G401.6 (cell line): ENCODE results near the gene HIBADH.
"Not testable (repeated sequence)": the region's sequence is repeated elsewhere in the genome, so short reads cannot be mapped to it uniquely, and the experiment has no call there.

Experiments used
- FAIRE-seq: peaks from 2 replicates; lab custom pipeline; 2012; peaks lifted over from hg19 to GRCh38; lab: Jason Lieb, UNC

HIBADH gene

DNA sequence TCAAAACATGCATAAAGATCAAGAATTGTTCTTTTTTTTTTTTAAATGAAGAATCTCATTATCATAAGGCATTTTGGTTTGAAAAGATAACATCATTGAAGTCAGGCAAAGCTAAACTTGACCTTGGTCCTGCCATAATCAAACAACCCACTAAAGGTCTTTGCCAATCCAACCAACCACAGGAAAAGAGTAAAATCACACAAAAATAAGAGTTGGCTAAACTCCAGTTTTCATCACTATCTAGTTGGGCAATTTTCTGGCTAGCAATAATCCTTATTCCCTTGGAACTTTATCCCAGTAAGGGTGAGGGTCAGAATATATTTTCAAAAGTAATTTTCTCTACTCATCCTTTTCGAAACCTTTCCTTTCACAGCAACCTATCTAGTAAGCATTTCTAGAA is 62.4 kb downstream of the HIBADH start:
- FAIRE-seq, result peak; percentile 55

DNA sequence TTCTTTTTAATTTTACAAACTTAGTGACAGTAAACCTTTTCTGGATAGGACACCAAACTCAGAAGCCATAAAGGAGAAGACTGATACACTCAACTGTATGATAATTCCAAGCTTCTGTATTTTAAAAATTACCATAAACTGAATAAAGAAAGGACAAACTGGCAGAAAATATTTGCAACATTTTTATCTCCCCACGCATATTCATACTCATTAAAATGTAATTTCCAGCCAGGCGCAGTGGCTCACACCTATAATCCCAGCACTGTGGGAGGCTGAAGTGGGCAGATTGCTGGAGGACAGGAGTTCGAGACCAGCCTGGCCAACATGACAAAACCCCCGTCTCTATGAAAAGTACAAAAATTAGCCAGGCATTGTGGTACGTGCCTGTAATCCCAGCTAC is 67.7 kb downstream of the HIBADH start:
- no peak for FAIRE-seq

DNA sequence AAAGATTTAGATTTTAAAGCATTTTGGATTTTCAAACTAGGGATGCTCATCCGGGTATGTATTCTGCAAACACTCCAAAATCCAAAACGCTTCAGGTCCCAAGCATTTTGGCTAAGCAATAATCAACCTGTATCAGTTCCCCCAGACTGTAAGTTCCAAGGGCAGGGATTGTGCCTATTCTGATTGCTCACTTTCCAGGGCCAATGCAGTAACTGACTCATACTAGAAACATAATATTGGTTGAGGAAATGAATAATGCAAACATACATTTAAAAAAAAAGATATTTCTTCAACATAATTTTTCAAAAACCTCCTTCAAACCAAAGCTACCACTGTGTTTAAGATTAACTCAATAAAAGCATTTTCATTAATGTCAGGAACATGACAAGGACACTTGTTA is 69.5 kb downstream of the HIBADH start:
- no peak for FAIRE-seq

DNA sequence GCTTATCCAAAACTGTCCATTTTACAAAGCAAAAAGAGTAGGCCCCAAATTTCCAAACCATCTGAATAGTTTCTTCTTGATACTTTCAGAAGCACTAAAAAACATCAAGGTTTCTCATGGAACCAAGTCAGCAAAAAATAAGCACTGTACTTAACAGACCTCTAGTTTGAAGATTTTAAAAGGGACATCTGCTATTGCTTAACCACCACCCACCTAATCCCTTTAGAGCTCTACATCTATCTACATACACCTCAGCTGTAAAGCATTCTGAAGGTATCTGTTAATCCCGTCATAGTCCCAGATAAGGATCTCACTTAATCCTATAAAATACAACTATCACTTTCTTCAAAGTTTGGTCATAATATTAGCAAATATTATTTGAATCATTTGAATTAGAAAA is 72.3 kb downstream of the HIBADH start:
- peak; percentile 45 for FAIRE-seq

DNA sequence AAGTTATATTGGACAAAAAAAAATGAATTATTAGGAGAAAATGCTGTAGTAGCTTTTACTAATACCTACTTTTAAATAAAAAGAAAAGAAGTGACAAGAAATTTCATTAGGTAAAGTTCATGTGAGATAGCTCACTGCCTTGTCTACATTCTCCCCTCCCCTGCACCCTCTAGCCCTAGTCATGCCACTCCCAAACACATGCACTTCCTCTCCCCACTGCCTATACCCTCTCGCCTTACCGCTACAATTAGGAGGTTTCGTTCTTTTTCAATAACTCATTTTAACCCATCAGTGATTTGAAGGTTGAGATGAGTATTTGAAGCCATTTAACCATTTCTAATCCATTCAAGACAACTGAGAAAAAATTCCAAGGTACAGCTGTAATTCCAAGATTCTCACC is 75.3 kb downstream of the HIBADH start:
- FAIRE-seq, result no peak

DNA sequence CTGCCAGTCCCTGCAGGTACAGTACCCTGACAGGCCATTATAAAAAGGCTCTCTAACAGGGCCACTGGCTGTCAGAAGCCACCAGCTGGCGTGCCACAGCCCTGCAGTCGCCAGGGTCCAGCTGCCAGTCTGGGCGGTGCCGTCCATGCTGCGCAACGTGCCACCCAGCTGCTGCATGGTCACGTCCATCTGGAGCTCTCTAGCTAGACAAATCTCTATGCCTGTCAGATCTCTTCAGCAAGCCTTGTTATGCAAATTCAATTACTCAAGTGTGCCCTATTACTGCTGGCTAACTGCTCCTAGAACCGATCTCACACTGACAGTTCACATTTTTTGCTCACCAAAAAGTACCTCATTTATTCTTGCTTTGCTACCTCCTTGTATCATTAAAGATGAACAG is 75.9 kb downstream of the HIBADH start:
- FAIRE-seq, result no peak

DNA sequence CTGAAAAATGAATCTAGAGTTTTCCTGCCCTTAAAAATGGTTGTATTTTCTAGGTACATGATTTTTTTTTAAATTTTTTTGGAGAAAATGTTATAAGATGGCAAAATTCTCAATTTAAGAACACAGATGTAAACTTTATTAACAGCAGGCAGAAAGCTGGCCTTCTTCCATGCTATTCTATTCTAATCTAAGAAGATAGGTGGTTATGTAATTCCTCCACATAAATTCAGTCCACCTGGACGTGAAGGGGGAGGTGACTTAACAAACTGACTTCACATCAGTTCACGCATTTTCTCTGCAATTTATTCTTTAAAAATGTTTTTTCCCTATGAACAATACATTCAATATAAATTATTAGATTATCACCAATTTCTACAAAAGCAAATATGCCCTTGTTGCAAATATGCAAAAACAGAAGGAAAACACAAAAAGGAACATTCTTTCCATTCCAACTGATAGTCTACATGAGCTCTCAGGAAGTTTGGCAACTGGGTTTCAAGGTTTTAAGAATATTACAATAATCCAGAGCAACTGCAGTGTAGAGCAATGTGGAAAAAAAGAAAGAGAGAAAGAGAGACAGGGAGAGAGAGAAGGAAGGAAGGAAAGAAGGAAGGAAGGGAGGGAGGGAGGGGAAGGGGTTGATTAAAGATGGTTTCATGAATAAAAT is 76.8 kb downstream of the HIBADH start:
- no peak for FAIRE-seq

DNA sequence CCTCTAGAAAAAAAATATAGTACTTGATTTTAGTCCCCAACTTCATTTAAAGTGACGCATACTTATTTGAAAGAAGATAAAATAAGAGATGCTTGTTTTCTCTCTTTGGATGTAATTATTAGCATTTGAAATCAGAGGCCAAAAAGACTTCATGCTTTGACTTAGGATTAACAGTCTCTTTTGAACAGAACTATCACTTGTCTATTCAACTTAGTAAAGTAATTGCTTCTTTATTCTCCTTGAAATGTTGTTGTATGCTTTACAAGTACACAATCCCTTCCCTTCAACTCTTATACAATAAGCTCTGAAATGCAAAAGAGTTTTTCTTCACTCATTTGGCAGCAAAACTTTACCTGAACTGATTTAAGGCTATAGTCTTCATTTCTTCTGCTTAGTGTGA is 80.8 kb downstream of the HIBADH start:
- peak; percentile 82 for FAIRE-seq

DNA sequence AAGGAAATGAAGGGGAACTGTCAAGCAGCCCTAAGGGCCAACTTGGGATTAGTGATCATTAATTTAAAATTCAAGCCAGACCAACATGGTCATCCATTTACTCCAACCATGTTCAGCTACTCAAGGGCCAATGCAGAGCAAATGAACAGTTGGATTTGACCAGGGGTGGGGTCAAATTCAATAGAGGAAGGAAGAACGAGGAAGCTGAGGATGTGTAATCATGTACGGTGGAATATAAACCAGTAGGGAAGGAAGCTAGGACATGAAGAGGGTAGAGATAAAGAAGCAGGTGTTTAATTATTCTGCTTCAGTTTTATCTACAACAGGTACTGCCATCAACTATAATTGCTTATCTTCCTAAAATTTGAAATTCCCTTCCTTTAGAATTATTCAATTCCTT is 81.6 kb downstream of the HIBADH start:
- FAIRE-seq, result no peak

DNA sequence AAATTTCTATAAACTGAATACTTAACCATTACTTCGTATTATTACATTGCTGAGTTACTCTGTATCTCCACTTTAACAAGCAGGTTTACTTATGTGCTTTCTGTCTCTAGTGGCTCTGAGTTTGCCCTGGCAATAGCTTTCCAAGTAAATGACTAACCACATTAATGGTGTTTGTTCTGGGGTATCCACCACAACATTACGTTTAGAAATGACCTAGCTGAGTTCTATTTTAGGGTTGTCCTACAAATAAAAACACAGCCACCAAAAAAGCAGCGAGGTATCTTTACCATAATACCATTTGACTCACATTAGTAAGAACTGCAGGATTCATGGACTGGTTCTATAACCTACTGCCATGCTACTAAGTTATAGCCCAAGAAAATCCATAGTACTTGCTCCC is 83.1 kb downstream of the HIBADH start:
- no peak for FAIRE-seq

DNA sequence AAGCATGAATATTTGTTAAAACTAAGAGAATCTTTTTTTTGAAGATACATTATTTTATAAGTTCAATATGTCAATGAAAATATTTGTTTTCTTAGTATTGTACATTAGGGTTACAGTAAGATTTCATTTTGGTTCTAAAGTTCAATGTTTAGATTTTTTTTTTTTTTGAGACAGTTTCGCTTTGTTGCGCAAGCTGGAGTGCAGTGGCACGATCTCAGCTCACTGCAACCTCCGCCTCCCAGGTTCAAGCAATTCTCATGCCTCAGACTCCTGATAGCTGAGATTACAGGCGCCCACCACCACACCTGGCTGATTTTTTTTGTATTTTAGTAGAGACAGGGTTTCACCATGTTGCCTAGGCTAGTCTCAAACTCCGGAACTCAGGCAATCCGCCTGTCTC is 84.5 kb downstream of the HIBADH start:
- FAIRE-seq, result not testable (repeated sequence)

DNA sequence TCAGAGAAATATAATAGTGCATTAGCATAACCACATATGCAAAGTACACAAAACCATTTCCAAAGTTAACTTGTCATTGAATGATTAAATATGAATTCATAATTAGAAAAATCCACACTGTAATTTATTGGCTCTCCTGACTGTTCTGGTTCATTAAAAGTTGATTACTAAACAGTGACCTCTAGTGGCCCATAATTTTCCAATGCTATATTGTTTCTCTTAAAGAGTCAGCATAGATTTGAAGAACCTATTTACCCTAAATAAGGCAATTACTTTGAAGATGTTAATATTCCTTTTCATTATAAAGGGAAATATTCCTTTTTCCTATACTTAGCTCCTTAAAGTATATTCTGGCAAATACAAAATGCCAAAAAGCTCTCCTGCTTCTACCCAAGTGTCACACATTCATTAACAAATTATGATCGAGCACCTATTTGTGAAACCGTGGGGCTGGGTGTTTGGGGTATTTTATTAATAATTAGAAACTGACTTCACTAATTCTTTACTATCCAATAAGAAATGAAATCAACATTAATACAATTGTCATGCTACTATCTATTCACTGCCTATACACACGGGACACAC is 86.2 kb downstream of the HIBADH start:
- peak; percentile 98 for FAIRE-seq

DNA sequence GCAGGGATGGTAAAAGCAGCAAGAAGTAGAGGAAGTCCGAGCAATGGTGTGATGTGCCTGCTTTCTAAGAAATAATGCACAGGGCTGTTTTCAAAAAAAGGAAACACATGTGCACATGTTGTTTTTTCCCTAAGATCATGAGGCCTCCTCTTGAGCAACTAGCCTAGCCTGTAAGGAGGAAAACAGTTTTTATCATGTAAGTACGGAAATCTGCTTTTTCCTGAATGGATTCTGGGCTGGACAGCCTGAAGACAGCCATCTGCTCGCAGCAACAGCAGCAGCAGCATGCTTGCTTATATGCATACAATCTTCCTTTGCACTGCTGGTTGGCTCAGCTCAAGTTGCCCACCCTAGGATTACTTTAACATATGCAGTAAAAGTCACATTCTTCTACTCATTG is 87.1 kb downstream of the HIBADH start:
- no peak for FAIRE-seq

DNA sequence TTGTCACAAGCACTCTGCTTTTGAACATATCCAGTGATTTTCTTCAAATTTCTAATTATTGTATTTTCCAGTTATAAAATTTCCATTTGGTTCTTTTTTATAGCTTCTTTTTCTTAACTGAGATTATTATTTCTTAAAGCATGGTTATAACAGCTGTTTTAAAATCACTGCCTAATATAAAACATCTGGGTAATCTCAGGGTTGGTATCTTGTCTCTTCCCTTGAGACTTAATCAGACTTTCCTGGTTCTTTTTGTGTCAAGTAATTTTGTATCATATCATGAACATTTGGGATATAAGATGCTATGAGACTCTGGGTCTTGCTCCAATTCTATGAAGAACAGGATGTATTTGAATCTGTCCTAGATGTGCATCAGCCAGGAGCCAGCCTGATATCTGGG is 93.6 kb downstream of the HIBADH start:
- peak; percentile 42 for FAIRE-seq

DNA sequence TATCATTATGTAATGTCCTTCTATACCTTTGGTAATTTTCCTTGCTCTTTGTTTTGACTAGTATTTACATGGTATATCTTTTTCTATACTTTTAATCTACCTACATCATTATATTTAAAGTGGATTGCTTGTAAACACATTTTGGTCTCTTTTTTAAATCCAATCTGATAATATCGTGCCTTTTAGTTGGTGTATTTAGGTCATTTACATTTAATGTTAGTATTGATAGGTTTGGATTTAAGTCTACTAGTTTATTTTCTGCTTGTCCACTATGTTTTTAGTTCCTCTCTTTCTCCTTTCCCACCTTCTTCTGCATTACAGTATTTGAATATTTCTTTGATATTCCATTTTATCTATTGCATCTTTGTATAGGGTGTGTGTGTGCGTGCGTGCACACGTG is 95.4 kb downstream of the HIBADH start:
- FAIRE-seq, result peak; percentile 19

DNA sequence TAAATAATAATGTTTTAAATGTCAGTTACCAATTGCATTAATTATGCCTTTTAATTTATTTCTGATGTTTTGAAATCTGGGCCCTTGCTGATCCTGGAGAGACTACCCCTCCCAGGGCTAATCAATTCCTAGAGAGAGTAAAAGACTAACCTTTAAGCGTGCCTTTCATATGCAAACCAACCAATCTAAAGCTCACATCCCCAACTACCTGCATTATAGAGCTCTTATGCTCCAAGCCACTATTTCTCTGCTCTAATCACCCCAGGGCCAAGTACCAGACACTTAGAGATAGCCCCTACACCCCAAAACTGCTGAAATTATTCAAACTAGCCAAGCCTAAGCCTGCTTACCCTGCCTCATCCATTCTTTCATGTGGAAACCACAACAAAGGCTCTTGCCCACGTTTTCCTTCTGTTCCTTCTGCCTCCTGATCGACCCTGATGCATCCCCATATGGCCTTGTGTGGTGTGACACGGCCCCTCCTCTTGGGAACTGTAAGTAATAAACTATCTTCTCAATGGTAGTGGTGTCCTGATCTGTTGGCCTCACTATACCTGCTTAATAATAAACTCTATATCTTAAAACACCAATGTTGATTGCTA is 97.7 kb downstream of the HIBADH start:
- FAIRE-seq, result no peak

DNA sequence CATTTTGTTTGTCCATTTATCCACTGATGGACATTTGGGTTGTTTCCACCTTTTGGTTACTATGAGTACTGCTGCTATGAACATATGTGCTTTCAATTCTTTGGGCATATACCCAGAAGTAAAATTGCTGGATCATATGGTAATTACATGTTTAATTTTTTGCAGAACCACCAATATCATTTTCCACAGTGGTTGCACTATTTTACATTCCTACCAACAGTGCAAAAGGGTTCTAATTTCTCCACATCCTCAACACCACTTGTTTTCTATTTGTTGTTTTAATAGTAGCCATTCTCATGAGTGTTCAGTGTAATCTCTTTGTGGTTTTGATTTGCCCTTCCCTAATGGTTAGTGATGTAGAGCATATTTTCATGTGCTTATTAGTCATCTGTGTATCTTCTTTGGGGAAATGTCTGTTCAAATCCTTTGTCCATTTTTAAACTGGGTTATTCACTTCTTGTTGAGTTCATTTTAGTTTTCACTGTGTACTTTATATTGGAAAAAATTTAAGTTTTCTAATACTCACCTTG is 101.9 kb downstream of the HIBADH start:
- no peak for FAIRE-seq

DNA sequence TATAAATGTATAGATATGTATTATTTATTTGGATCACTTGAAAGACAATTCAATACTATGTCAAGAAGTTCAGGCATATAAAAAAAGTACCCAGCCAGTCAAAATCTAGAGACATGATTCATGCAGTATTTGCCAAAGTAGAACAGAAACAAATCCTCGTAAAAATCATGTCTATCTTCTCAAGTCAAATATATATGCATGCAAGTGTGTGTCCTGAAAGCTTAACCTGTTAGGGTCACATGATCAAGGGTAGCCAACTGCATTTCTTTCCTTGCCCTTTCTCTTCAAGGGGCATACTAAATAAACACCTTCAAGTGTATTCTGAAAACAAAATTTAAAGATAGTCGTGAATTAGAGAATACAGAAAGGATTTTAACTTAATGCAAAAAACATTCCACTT is 107.0 kb downstream of the HIBADH start:
- no peak for FAIRE-seq

DNA sequence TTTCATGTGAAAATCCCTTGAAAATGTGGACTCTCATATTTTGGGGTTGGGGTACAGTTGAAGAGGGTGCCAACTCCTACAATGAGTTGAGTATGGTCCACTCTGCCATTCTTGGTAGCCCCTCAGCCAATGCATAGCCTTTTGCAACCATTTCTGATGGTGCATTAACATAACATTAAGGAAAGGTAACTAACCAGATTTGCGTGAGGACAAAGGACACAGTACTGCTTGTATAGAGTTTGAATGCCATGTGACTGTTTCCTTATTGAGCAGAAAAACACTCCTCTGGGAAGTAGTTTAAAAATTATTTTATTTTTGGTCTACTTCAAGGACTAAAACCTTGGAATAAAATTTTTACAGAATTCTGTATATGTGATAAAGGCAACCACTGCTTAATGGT is 107.9 kb downstream of the HIBADH start:
- no peak for FAIRE-seq

DNA sequence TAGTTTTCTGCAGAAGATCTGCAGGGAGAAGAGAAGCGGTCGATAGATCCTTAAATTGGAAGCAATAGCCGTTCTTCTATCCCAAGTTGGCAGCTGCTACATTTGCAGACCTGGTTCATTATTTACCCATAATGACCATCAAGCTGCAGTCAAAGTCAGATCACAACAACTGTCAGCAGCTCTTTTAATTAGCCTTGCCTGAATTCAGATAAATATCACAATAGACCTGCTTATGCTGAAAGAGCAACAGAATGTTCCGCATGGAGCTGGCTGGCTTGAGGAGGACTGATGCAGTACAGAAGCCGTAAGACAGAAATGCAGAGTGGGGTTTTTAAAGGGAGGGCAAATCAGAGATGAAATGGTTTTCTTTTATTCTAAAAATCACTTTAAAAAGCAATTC is 109.4 kb downstream of the HIBADH start:
- no peak for FAIRE-seq

DNA sequence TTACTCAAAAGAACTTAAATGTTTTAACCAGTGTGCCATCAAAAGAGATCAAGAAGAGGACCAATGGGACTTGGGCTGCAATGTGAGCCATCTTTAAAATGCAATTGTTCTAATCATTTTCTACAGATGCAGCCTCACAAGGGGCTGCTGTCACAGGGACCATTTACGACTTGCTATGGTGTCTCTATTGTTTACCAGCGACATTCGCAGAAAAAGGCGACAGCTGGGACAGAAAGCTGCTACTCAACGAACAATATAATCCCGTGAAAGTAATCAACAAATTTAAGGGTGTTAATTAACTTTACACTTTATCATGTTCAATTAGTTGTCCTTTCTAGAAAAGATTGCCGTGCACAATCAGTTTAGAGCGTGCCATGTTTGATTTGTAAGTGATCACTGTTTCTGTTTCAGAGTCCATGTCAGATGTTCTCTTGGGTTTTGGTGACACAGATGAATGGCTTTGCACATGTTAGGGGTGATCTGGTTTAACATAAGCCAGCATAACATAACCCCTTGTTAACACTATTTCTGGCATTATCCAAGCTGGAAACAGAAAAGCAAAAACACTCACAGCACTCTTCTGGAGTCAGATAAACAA is 110.8 kb downstream of the HIBADH start:
- FAIRE-seq, result no peak

DNA sequence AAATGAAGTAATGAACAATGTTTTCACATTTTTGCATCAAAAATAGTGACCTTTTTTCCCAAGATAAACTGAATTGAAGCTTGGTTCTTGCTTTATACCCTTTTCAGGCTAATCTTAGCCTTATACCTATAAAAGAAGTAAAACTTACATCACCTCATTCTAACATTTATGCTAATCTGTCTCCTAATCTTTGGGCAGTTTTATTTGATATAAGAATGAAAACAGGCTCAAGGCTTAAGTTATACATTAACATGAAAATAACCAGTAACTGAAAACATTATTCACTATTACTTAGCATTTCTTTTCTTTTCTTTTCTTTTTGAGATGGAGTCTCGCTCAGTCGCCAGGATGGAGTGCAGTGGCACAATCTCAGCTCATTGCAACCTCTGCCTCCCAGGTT is 113.1 kb downstream of the HIBADH start:
- no peak for FAIRE-seq

DNA sequence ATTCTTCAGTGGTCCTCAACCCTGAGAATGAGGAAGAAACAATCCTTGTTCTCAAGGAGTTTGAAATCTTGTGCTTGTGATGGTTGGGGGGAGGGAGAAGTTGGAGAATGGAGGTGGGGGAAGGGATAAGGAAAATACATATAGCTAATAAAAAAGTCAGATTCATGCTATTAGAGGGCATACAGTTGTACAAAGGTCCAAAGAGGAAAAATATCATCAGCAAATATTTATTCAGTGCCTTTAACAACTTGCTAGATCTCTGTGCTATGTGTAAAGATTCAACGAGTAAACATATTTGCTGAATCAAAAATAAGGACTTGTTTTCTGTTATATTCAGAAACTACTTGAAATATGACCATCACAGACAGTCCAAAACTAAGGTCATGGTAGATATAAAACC is 114.4 kb downstream of the HIBADH start:
- FAIRE-seq, result no peak

DNA sequence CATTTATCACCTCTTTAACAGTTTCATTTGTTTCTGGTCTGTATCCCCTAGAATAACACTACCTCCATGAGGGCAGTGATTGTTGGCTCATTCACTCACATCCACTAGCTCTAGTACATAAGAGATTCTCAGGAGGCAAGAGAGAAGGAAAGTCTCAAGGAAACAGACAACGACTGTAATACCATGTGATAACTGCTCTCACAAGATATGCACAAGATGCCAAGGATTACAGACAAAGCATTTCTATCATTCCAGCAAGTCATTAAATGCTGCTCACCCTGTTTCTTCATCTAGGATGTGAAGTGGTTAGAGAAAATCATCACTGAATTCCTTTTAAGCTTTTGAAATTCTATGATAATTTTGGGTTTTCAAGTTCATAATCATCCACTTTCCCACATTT is 115.3 kb downstream of the HIBADH start:
- FAIRE-seq, result no peak
